GM19025 (cell line): Measurements from ENCODE around the gene ENTREP1.
"Not testable (repeated sequence)": the region's sequence is repeated elsewhere in the genome, so short reads cannot be mapped to it uniquely, and the experiment has no call there.

Source experiments
- ATAC-seq: cut with Tn5 transposase; IDR thresholded peaks from one replicate; pipeline ENCODE4 v1.9.1; 2021; ENCODE audit warnings: mild to moderate bottlenecking, low read depth, moderate library complexity; ENCODE audit not compliant: unreplicated experiment

The ENTREP1 gene

GRCh38 chr9:69397384-69398214 is 72.6 kb downstream of the ENTREP1 start:
- ATAC-seq, result no peak

- no peak for ATAC-seq
Observed at GRCh38 chr9:69400470-69400869, 75.5 kb downstream of the ENTREP1 start.

GRCh38 chr9:69409936-69410335 is 84.9 kb downstream of the ENTREP1 start:
- ATAC-seq, result not testable (repeated sequence)

GRCh38 chr9:69411246-69411645 is 86.2 kb downstream of the ENTREP1 start:
- ATAC-seq, result no peak

GRCh38 chr9:69411931-69412740 is 87.1 kb downstream of the ENTREP1 start:
- ATAC-seq, result no peak

DNA sequence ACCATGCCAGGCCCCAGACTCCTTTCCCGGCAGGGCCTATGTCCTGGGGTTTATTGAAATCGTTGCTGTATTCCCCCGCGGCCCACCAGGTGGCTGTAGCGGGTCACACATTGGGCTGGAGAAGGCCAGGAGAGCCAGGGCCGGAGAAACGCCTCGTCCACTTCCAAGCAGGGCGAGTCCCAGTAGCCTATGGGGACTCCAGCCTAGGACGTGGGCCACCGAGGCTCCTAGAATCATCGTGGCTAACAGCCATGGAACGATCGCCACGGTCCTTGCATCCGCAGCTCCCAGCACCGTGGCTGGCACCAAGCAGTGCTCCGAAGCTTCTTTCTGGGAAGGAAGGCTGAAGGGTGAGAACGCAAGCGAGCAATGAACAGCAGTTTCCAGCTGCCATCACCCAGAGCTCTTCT is 87.7 kb downstream of the ENTREP1 start:
- ATAC-seq, result no peak

GRCh38 chr9:69420611-69421270 is 95.7 kb downstream of the ENTREP1 start:
- ATAC-seq, result no peak

GRCh38 chr9:69421908-69422801 is 97.1 kb downstream of the ENTREP1 start:
- no peak for ATAC-seq

GRCh38 chr9:69425136-69425801 is 100.3 kb downstream of the ENTREP1 start:
- no peak for ATAC-seq

GRCh38 chr9:69427286-69427685 is 102.3 kb downstream of the ENTREP1 start:
- ATAC-seq, result no peak

DNA sequence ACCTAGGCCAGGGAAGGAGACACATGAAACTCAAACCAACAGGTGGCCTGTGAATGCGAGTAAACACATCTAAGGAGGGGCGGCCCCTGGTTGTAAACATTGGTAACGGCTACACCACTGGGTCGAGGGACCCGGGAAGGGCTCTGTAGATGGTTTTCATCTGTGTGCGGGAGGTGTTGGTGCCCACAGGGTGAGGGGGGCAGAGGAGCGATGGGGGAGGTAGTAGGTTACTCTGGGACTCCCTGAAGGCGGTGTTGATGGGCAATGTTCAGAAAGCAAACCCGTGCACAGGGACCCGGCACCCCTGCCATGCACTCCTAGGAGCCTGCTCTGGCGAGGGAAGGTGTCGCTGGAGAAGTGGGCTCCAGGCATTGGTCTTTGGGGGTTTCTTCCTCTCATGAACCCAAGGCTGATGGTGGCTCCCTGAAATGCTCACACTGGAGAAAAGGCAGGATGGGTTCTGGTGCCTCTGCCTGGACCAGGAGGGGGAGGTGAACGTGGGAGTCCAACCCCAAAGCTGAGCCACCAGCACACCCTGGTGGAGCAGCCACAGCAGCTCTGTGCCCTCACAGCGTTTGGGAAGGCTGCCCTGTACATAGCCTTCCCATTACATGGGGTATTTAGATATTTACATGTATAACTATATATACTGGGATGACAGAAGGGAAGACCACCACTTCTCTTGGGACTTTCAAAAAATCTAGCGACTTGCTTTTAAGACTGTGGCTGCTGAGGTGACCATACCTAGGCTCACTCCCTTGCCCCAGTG is 103.2 kb downstream of the ENTREP1 start:
- no peak for ATAC-seq

GRCh38 chr9:69429281-69429680 is 104.3 kb downstream of the ENTREP1 start:
- ATAC-seq, result no peak

GRCh38 chr9:69430206-69430605 is 105.2 kb downstream of the ENTREP1 start:
- ATAC-seq, result no peak

- ATAC-seq, result no peak
Observed at GRCh38 chr9:69431203-69431602, 106.2 kb downstream of the ENTREP1 start.

DNA sequence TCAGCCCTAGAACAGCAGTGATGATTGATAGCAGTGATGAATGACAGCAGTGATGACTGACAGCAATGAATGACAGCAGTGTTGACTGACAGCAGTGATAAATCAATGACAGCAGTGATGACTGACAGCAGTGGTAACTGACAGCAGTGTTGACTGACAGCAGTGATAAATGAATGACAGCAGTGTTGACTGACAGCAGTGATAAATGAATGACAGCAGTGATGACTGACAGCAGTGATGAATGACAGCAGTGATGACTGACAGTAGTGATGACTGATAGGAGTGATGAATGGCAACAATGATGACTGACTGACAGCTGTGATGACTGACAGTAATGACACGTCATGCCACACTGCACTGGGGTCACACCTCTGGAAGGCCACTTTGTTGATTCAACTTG is 106.8 kb downstream of the ENTREP1 start:
- no peak for ATAC-seq

DNA sequence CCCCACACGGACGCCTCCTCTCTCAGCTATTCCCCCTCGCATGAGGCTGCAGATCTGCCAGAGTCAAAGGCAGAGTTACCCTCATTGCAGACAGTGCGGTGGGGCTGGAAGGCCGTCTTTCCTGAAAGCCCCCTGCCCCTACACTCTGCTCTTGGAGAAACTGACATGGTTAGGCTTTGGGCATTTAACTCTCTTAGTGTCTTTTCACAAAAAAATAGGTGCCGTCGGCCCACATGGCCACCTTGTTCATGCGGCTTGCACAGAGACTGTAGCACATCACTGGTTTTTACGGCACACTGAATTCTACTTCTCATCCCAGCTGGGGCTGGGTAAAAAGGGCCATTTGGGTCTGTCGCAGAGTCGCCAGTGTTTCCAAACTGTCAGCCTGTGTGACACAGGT is 107.6 kb downstream of the ENTREP1 start:
- no peak for ATAC-seq

GRCh38 chr9:69433392-69433791 is 108.4 kb downstream of the ENTREP1 start:
- no peak for ATAC-seq

GRCh38 chr9:69433968-69434367 is 109.0 kb downstream of the ENTREP1 start:
- ATAC-seq, result no peak

- ATAC-seq, result not testable (repeated sequence)
Observed at GRCh38 chr9:69439654-69440053, 114.6 kb downstream of the ENTREP1 start.
